ENCODE measurements around the gene ACBD7. TPM values are rescaled to one million over a fixed set of nuclear protein-coding genes. Genes with fewer than 3 reads are reported as not detected.
A peak's percentile ranks its signal among the peaks of the same experiment; 100 is the strongest.

Gene ACBD7
- total and polyA plus RNA-seq, 2 donors: 1.4 to 11.9 TPM

- WGBS: 94% methylated on average over 9 of the region's 9 CpGs
- Histone ChIP-seq H3K4me1 (ENCODE audit: control insufficient read depth in 2 of 2, insufficient read depth in 2 of 2, low read length in 2 of 2) (no peaks in the 10 kb centered on the region), H3K27me3 (ENCODE audit: control insufficient read depth in 2 of 2, insufficient read depth in 1 of 2, low read length in 1 of 2) (no peaks in the 10 kb centered on the region), H3K9me3 (ENCODE audit: control insufficient read depth in 2 of 2, insufficient read depth in 1 of 2, low read length in 1 of 2) (no peaks in the 10 kb centered on the region), H3K4me3 (ENCODE audit: low read length in 2 of 2) (no peak overlapping the region), H3K27ac (ENCODE audit: low read depth in 1 of 2, low read length in 1 of 2) (no peak overlapping the region), H3K36me3 (ENCODE audit: control insufficient read depth in 2 of 2, insufficient read depth in 2 of 2, low read length in 1 of 2) (peaks cover 54 to 61% of the 10 kb centered on the region in 2 donors)
- no peak for DNase-seq (ENCODE audit: low read depth in 6 of 9, low spot score in 9 of 9)
Observed at GRCh38 chr10:15122477-15123030, 34.0 kb upstream of the ACBD7 start.

GRCh38 chr10:15121707-15122106, 33.1 kb upstream of the ACBD7 start:
- Histone ChIP-seq H3K9me3 (ENCODE audit: control insufficient read depth in 2 of 2, insufficient read depth in 1 of 2, low read length in 1 of 2) (no peaks in the 10 kb centered on the region), H3K36me3 (ENCODE audit: control insufficient read depth in 2 of 2, insufficient read depth in 2 of 2, low read length in 1 of 2) (peaks cover 54 to 67% of the 10 kb centered on the region in 2 donors), H3K4me1 (ENCODE audit: control insufficient read depth in 2 of 2, insufficient read depth in 2 of 2, low read length in 2 of 2) (no peaks in the 10 kb centered on the region), H3K27me3 (ENCODE audit: control insufficient read depth in 2 of 2, insufficient read depth in 1 of 2, low read length in 1 of 2) (no peaks in the 10 kb centered on the region), H3K27ac (ENCODE audit: low read depth in 1 of 2, low read length in 1 of 2) (no peak overlapping the region), H3K4me3 (ENCODE audit: low read length in 2 of 2) (no peak overlapping the region)
- 100% methylated on average over 1 of the region's 1 CpG for WGBS
- DNase-seq (ENCODE audit: low read depth in 6 of 9, low spot score in 9 of 9): no peak

GRCh38 chr10:15120523-15120922, 31.9 kb upstream of the ACBD7 start:
- no peaks in the 10 kb centered on the region for H3K4me1 ChIP-seq (ENCODE audit: control insufficient read depth in 2 of 2, insufficient read depth in 2 of 2, low read length in 2 of 2)
- 98% methylated on average over 5 of the region's 5 CpGs for WGBS
- no peak for DNase-seq (ENCODE audit: low read depth in 6 of 9, low spot score in 9 of 9)
- H3K36me3 ChIP-seq (ENCODE audit: control insufficient read depth in 2 of 2, insufficient read depth in 2 of 2, low read length in 1 of 2): peaks cover 49 to 60% of the 10 kb centered on the region in 2 donors
- no peaks in the 10 kb centered on the region for H3K27me3 ChIP-seq (ENCODE audit: control insufficient read depth in 2 of 2, insufficient read depth in 1 of 2, low read length in 1 of 2)
- no peak overlapping the region for H3K27ac ChIP-seq (ENCODE audit: low read depth in 1 of 2, low read length in 1 of 2)
- H3K9me3 ChIP-seq (ENCODE audit: control insufficient read depth in 2 of 2, insufficient read depth in 1 of 2, low read length in 1 of 2): no peaks in the 10 kb centered on the region
- H3K4me3 ChIP-seq (ENCODE audit: low read length in 2 of 2): no peak overlapping the region

- Histone ChIP-seq H3K27me3 (ENCODE audit: control insufficient read depth in 2 of 2, insufficient read depth in 1 of 2, low read length in 1 of 2) (no peaks in the 10 kb centered on the region), H3K27ac (ENCODE audit: low read depth in 1 of 2, low read length in 1 of 2) (no peak overlapping the region), H3K36me3 (ENCODE audit: control insufficient read depth in 2 of 2, insufficient read depth in 2 of 2, low read length in 1 of 2) (peaks cover 38 to 55% of the 10 kb centered on the region in 2 donors), H3K9me3 (ENCODE audit: control insufficient read depth in 2 of 2, insufficient read depth in 1 of 2, low read length in 1 of 2) (no peaks in the 10 kb centered on the region), H3K4me1 (ENCODE audit: control insufficient read depth in 2 of 2, insufficient read depth in 2 of 2, low read length in 2 of 2) (no peaks in the 10 kb centered on the region), H3K4me3 (ENCODE audit: low read length in 2 of 2) (no peak overlapping the region)
- 76% methylated on average over 1 of the region's 1 CpG for WGBS
- no peak for DNase-seq (ENCODE audit: low read depth in 6 of 9, low spot score in 9 of 9)
Observed at GRCh38 chr10:15118615-15119014, 30.0 kb upstream of the ACBD7 start.

- H3K9me3 ChIP-seq (ENCODE audit: control insufficient read depth in 2 of 2, insufficient read depth in 1 of 2, low read length in 1 of 2): no peaks in the 10 kb centered on the region
- no peak overlapping the region for H3K4me3 ChIP-seq (ENCODE audit: low read length in 2 of 2)
- no peaks in the 10 kb centered on the region for H3K27me3 ChIP-seq (ENCODE audit: control insufficient read depth in 2 of 2, insufficient read depth in 1 of 2, low read length in 1 of 2)
- DNase-seq (ENCODE audit: low read depth in 6 of 9, low spot score in 9 of 9): no peak
- WGBS: 89% methylated on average over 5 of the region's 5 CpGs
- peaks cover 45 to 64% of the 10 kb centered on the region in 2 donors for H3K36me3 ChIP-seq (ENCODE audit: control insufficient read depth in 2 of 2, insufficient read depth in 2 of 2, low read length in 1 of 2)
- H3K27ac ChIP-seq (ENCODE audit: low read depth in 1 of 2, low read length in 1 of 2): no peak overlapping the region
- H3K4me1 ChIP-seq (ENCODE audit: control insufficient read depth in 2 of 2, insufficient read depth in 2 of 2, low read length in 2 of 2): no peaks in the 10 kb centered on the region
Observed at GRCh38 chr10:15116225-15116624, 27.6 kb upstream of the ACBD7 start.

GRCh38 chr10:15113766-15114165, 25.2 kb upstream of the ACBD7 start:
- H3K36me3 ChIP-seq (ENCODE audit: control insufficient read depth in 2 of 2, insufficient read depth in 2 of 2, low read length in 1 of 2): peaks cover 36 to 65% of the 10 kb centered on the region in 2 donors
- no peaks in the 10 kb centered on the region for H3K27me3 ChIP-seq (ENCODE audit: control insufficient read depth in 2 of 2, insufficient read depth in 1 of 2, low read length in 1 of 2)
- no peak for DNase-seq (ENCODE audit: low read depth in 6 of 9, low spot score in 9 of 9)
- WGBS: 97% methylated on average over 4 of the region's 4 CpGs
- H3K27ac ChIP-seq (ENCODE audit: low read depth in 1 of 2, low read length in 1 of 2): no peak overlapping the region
- H3K9me3 ChIP-seq (ENCODE audit: control insufficient read depth in 2 of 2, insufficient read depth in 1 of 2, low read length in 1 of 2): no peaks in the 10 kb centered on the region
- H3K4me3 ChIP-seq (ENCODE audit: low read length in 2 of 2): no peak overlapping the region
- no peaks in the 10 kb centered on the region for H3K4me1 ChIP-seq (ENCODE audit: control insufficient read depth in 2 of 2, insufficient read depth in 2 of 2, low read length in 2 of 2)

GRCh38 chr10:15112657-15113056, 24.1 kb upstream of the ACBD7 start:
- H3K27ac ChIP-seq (ENCODE audit: low read depth in 1 of 2, low read length in 1 of 2): no peak overlapping the region
- peaks cover 31 to 64% of the 10 kb centered on the region in 2 donors for H3K36me3 ChIP-seq (ENCODE audit: control insufficient read depth in 2 of 2, insufficient read depth in 2 of 2, low read length in 1 of 2)
- no peaks in the 10 kb centered on the region for H3K4me1 ChIP-seq (ENCODE audit: control insufficient read depth in 2 of 2, insufficient read depth in 2 of 2, low read length in 2 of 2)
- H3K27me3 ChIP-seq (ENCODE audit: control insufficient read depth in 2 of 2, insufficient read depth in 1 of 2, low read length in 1 of 2): no peaks in the 10 kb centered on the region
- WGBS: 98% methylated on average over 13 of the region's 13 CpGs
- no peak for DNase-seq (ENCODE audit: low read depth in 6 of 9, low spot score in 9 of 9)
- H3K9me3 ChIP-seq (ENCODE audit: control insufficient read depth in 2 of 2, insufficient read depth in 1 of 2, low read length in 1 of 2): no peaks in the 10 kb centered on the region
- H3K4me3 ChIP-seq (ENCODE audit: low read length in 2 of 2): no peak overlapping the region

GRCh38 chr10:15106352-15107013, 17.9 kb upstream of the ACBD7 start:
- no peak overlapping the region for H3K27ac ChIP-seq (ENCODE audit: low read depth in 1 of 2, low read length in 1 of 2)
- no peaks in the 10 kb centered on the region for H3K4me1 ChIP-seq (ENCODE audit: control insufficient read depth in 2 of 2, insufficient read depth in 2 of 2, low read length in 2 of 2)
- H3K9me3 ChIP-seq (ENCODE audit: control insufficient read depth in 2 of 2, insufficient read depth in 1 of 2, low read length in 1 of 2): no peaks in the 10 kb centered on the region
- H3K27me3 ChIP-seq (ENCODE audit: control insufficient read depth in 2 of 2, insufficient read depth in 1 of 2, low read length in 1 of 2): no peaks in the 10 kb centered on the region
- WGBS: 66% methylated on average over 8 of the region's 8 CpGs
- H3K4me3 ChIP-seq (ENCODE audit: low read length in 2 of 2): no peak overlapping the region
- peak in 7 of 9 donors; percentile 44 to 70 (median 60) for DNase-seq (ENCODE audit: low read depth in 6 of 9, low spot score in 9 of 9)
- H3K36me3 ChIP-seq (ENCODE audit: control insufficient read depth in 2 of 2, insufficient read depth in 2 of 2, low read length in 1 of 2): peaks cover 44 to 73% of the 10 kb centered on the region in 2 donors

- Histone ChIP-seq H3K27ac (ENCODE audit: low read depth in 1 of 2, low read length in 1 of 2) (no peak overlapping the region), H3K4me1 (ENCODE audit: control insufficient read depth in 2 of 2, insufficient read depth in 2 of 2, low read length in 2 of 2) (peaks cover 6 to 8% of the 10 kb centered on the region in 2 donors), H3K36me3 (ENCODE audit: control insufficient read depth in 2 of 2, insufficient read depth in 2 of 2, low read length in 1 of 2) (peaks cover 35 to 53% of the 10 kb centered on the region in 2 donors), H3K4me3 (ENCODE audit: low read length in 2 of 2) (no peak overlapping the region), H3K27me3 (ENCODE audit: control insufficient read depth in 2 of 2, insufficient read depth in 1 of 2, low read length in 1 of 2) (no peaks in the 10 kb centered on the region), H3K9me3 (ENCODE audit: control insufficient read depth in 2 of 2, insufficient read depth in 1 of 2, low read length in 1 of 2) (no peaks in the 10 kb centered on the region)
- WGBS: 94% methylated on average over 9 of the region's 9 CpGs
- no peak for DNase-seq (ENCODE audit: low read depth in 6 of 9, low spot score in 9 of 9)
Observed at GRCh38 chr10:15103513-15103912, 14.9 kb upstream of the ACBD7 start.

Data from thymus (tissue), 11 donors.